ENCODE data around the gene GRSF1.
"Not testable (repeated sequence)": the region's sequence is repeated elsewhere in the genome, so short reads cannot be mapped to it uniquely, and the experiment has no call there.

GRSF1 gene, protein sequence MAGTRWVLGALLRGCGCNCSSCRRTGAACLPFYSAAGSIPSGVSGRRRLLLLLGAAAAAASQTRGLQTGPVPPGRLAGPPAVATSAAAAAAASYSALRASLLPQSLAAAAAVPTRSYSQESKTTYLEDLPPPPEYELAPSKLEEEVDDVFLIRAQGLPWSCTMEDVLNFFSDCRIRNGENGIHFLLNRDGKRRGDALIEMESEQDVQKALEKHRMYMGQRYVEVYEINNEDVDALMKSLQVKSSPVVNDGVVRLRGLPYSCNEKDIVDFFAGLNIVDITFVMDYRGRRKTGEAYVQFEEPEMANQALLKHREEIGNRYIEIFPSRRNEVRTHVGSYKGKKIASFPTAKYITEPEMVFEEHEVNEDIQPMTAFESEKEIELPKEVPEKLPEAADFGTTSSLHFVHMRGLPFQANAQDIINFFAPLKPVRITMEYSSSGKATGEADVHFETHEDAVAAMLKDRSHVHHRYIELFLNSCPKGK

GRCh38 chr4:70839589-70840093 lies at the start of gene GRSF1:
TSS of gene GRSF1 (minus strand) at chr4:70839890. CDS start at chr4:70839827, 63 bp downstream.
- DNase-seq: peak; percentile 16 to 95 (median 84)

GRCh38 chr4:70885174-70885573 lies 45.5 kb upstream of the GRSF1 start:
- no peak for DNase-seq

DNA sequence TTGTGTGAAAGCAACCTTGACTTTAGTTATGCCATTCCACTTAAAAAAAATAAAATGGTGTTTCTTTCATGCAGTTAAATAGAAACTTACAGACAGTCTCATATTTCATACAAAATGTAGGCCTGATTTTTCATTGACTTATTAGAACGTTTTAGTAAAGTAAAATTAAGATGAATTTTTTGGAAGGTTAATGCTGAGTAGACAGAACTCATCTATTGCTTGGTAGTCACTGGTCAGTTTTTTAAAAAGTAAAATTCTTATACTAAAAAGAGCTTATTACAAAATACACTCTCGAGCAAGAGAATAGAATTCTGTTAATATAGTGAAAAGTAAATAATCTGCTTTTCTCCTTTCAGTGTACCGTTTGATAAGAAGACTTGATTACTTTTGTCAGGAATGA lies 41.0 kb upstream of the GRSF1 start:
- DNase-seq: no peak

DNA sequence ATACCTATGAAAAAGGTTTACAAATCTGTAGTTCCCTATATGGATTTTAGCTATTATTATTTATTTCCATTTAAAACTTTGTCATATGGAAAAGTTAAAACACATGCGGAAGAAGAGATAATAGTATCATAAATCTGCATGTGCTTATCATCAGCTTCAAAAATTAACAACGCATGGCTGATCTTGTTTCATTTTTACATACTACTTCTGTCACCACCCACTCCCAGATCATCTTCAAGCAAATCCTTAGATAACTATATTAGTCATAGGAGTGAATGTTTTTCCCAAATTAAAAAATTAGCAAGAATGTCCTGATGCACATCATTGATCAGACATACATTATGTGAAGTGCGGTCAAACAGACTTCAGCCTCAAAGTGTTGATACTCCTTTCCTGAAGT lies 37.9 kb upstream of the GRSF1 start:
- no peak for DNase-seq

GRCh38 chr4:70874268-70875156 lies 34.8 kb upstream of the GRSF1 start:
- no peak for DNase-seq

DNA sequence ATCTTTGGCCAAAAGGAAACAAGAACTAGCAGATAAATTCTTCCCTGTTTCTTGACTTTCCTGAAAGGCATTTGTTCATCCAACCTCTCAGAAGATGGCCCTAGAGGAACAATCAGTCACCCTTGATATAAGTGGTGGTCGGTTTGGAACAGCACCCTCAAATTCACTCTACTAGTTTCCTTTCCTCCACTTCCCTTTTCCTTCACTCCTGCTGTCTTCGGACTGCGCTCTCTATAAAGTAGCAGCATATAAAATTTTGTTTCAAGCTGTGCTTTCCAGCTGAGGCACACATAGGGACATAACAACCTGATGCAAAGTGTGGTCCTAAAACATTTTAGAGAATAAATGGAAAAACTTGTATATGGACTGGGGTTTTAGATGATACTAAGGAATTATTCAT lies 33.5 kb upstream of the GRSF1 start:
- no peak for DNase-seq

- no peak for DNase-seq
These were observed 29.1 kb upstream of the GRSF1 start for GRCh38 chr4:70868778-70869177.

- DNase-seq: no peak
These were observed 23.6 kb upstream of the GRSF1 start for GRCh38 chr4:70863099-70863790.

DNA sequence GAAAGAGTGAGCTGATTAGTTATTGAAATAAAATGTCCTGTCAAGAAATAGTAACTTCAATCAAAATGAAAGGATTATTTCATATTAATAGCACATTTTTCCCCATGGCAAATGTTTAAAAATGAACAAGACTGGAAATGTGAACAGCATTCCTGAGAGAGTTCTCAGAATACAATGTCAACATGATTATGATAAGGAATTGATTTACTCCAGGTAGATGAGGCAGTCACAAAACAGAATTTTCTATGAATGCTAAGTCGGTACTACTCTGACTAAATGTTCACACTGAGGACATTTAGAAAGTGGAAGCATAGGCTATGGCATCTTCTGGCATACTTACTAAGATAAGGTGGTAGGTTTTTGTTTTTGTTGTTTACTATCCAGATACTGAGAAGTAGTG lies 19.4 kb upstream of the GRSF1 start:
- no peak for DNase-seq

DNA sequence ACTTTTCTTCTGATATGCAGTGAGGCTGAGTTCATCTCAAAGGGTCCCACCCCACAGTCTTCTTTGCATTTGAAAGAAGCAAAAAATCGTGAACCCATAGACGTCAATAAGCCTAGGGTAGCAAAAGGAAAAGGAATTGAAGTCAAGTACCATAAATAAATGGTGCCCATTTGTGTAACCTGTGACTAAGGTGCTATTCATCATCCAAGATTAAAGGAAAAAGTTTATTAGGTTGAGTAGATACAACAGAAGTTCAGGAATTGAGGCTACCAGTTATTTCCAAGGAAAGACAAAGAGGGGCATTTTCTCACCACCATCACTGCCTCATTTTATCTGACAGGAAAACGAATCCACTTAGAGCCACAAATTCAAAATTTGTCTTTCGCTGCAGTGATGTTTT lies 18.8 kb upstream of the GRSF1 start:
- no peak for DNase-seq

DNA sequence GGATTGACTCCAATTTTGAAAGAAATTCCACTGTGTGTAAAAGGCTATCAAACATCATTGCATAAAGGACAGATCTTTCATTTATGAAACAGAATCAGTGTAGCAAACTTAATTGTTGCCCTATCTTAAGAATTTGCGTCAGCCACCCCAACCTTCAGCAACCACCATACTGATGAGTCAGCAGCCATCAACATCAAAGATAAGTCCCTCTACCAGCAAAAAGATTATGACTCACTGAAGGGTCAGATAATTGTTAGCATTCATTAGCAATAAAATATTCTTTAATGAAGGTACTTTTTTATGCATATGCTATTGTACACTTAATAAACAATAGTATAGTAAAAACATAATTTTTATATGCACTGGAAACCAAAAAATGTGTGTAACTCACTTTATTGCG lies 15.8 kb upstream of the GRSF1 start:
- DNase-seq: no peak

- DNase-seq: no peak
These were observed 9.6 kb upstream of the GRSF1 start for GRCh38 chr4:70849291-70849690.

DNA sequence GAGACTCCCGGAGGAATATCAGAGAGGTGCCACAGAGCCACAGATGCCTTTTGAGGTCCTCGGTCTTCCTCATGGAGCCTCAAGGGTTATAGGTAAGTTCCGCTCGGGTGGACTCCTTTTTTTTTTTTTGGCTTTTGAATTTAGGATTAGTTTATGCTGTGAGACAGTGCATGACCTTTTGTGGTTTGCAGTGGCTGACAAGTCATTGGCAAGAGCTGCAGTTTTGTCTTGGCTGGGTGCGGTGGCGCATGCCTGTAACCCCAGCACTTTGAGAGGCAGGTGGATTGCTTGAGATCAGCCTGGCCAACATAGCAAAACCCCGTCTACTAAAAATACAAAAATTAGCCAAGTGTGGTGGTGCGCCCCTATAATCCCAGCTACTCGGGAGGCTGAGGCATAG lies 4.5 kb upstream of the GRSF1 start:
- DNase-seq: no peak

DNA sequence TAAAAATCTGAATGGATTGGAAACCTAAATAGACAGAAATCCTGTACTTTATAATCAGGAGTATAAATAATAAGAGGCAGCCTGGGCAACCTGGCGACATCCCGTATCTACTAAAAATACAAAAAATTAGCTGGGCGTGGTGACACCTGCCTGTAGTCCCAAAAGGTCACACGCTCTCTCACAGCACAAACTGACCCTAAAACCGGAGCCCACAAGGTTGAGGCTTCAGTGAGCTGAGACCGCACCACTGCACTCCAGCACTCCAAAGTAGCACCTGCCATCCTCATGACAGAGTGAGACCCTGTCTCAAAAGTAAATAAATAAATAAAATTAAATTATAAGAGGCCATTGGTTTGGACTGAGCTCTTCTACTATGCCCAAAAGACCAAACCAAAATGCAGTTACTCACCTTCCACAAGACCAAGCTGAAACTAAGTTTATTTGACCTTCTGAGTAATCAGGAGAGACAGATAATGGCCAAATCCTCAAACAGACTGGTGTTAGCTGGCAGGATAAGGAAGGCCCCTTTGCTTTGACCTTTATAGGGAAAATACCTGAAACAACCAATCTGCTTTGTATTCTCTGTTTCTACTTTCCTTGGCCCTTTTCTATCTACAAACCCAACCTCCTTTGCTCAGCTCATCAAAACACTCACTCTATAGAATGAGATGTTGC lies 3.2 kb upstream of the GRSF1 start:
- DNase-seq: no peak

DNA sequence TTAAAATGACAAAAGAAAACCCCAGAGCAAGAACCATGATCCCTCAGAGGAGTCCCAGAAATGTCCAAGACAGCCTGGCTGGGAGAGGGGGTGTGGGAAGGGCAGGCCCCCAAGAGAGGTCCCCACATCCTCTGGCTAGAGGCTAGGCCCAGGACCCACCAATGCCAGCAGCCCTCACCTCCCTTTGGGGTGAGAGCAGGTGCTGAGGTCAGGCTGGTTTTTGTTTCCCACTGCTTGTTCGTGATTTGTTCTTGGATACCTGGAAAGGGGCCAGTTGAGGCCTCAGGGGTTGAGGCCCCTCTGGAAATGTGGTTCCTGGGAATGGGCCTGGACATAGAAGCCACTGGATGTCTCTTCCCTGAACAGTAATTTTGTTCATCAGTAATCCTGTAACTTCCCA lies 2.3 kb upstream of the GRSF1 start:
- DNase-seq: no peak

DNA sequence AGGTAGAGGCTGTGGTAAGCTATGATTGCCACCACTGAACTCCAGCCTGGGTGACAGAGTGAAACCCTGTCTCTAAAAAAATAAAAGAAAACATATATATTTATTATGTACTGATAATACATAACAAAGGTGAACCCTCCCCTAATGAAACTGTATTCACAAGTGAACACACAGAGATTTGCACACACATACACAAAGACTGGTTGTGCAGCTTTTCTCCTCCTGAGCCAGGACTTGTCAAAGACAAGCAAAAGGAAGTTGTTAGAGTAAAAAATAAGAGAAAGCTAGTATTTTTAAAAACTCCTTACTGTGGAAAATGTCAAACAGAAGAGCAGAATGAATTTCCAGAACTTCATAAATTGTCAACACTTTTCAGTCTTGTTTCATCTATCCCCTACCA lies 1.5 kb upstream of the GRSF1 start:
- DNase-seq: no peak

DNA sequence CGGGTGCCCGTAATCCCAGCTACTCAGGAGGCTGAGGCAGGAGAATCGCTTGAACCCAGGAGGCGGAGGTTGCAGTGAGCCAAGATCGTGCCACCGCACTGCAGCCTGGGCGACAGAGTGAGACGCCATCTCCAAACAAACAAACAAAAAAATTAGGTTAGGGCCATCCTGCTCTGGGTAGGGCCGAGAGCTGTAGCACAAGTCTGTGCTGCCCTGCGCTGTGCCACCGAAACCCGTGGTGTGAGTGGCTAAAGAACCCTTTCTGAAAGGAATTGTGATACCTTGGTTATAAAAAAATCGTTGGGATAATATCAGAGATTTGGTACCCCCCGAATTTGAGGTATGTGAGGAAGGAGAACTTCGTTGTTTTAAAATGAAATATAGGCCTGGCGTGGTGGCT lies 941 bp upstream of the GRSF1 start:
- not testable (repeated sequence) for DNase-seq

GRCh38 chr4:70840137-70840536 lies 447 bp upstream of the GRSF1 start:
- peak in 22 of 56 donors; percentile 1 to 73 (median 38) for DNase-seq

DNA sequence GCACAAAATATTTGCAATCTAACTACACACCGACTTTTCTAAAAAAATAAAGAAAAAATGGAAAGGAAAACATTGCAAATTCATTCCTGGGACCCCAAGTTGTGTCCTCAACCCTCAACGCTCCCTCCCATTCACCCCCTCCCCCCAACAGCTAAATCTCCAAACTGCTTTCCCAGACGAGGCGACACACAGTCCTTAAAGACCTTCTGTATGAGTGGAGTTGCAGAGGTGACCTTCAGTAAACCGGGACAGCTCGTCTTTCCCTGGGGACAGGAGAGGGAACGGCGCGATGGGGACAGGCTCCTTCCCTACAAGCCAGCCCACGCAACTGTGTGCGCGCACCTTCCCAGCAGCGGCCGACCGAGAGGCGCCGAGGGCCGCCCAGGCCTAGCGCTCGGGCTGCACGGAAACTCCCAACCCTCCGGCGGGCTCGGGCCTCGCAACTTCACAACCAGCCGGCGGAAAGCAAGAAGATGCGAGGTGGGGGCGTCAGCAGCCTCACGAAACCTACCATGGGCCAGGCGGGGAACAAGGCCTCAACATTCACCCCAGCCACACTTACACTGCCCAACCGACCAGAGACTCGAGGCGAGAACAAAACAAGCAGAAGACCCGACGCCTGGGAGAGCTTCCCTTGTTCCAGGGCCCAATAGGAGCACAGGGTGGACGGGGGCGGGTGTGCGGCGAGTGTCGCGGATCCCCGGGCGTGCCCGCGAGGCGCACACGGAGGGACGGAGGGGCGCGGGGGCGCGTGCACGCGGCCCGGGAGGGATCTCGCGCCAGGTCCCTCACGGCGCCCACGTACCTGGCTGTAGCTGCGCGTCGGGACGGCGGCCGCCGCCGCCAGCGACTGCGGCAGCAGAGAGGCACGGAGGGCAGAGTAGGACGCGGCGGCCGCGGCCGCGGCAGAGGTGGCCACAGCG lies 763 bp downstream of the GRSF1 start:
- DNase-seq: peak in 51 of 56 donors; percentile 2 to 73 (median 45)

- DNase-seq: no peak
These were observed 1.5 kb downstream of the GRSF1 start for GRCh38 chr4:70838204-70838603.
